ENCODE data around the gene FRMD1. TPM values are rescaled to one million over a fixed set of nuclear protein-coding genes. Genes with fewer than 3 reads are reported as not detected.

The FRMD1 gene
- total and polyA plus RNA-seq, 2 donors (not counting 1 experiment from before 2014, with no cell fraction given): not detected

GRCh38 chr6:168064226-168064807 is 14.7 kb downstream of the FRMD1 start:
- Histone ChIP-seq H3K36me3 (replicated peaks in 1 of 2; ENCODE audit: control extremely low read depth in 1 of 2, control insufficient read depth in 1 of 2, extremely low read depth in 1 of 2, insufficient read depth in 2 of 2, low read length in 1 of 2) (no peaks in the 10 kb centered on the region), H4K20me1 (ENCODE audit: control insufficient read depth, insufficient read depth, low read length, poor library complexity, severe bottlenecking) (no peaks in the 10 kb centered on the region), H3K4me1 (ENCODE audit: control insufficient read depth in 2 of 2, insufficient read depth in 2 of 2, low read length in 2 of 2) (no peaks in the 10 kb centered on the region), H3K27ac (ENCODE audit: low read length in 2 of 2) (no peak overlapping the region), H3K27me3 (replicated peaks in 1 of 4; ENCODE audit: control extremely low read depth in 1 of 4, control insufficient read depth in 3 of 4, insufficient read depth in 4 of 4, low read length in 3 of 4) (no peaks in the 10 kb centered on the region), H3K9ac (ENCODE audit: low read length) (no peak overlapping the region), H3K9me3 (ENCODE audit: control extremely low read depth in 1 of 3, control insufficient read depth in 2 of 3, insufficient read depth in 1 of 3, low read length in 2 of 3) (peaks cover 0 to 5% (median 0%) of the 10 kb centered on the region in 3 donors), H3K4me3 (ENCODE audit: control extremely low read depth in 1 of 5, extremely low read depth in 1 of 5, insufficient read depth in 1 of 5, low read depth in 2 of 5, low read length in 4 of 5) (no peak overlapping the region), H2AFZ (ENCODE audit: insufficient read depth, low read depth, low read length, poor library complexity, severe bottlenecking) (no peak overlapping the region), H3K79me2 (ENCODE audit: control insufficient read depth, insufficient read depth, low read length) (no peaks in the 10 kb centered on the region), H3K4me2 (replicated peaks; ENCODE audit: low read depth, low read length, poor library complexity, severe bottlenecking) (no peak overlapping the region)
- DNase-seq: no peak
- Mint-ChIP-seq H3K27me3 (no peaks in the 10 kb centered on the region), H3K4me3 (no peak overlapping the region), H3K9me3 (ENCODE audit: insufficient read depth) (no peaks in the 10 kb centered on the region), H3K4me1 (no peaks in the 10 kb centered on the region), H3K27ac (no peak overlapping the region)
- WGBS (ENCODE audit: insufficient coverage): 90% methylated on average over 10 of the region's 11 CpGs
- POLR2A ChIA-PET: no interaction called here
- CTCF ChIA-PET: no interaction called here
- intact Hi-C loops (cut with micrococcal nuclease): no loop called here
- ATAC-seq (ENCODE audit: low read depth): no peak
- TF ChIP-seq EZH2 (IDR thresholded peaks at IDR 0.05; ENCODE audit: borderline replicate concordance, insufficient read depth, low read depth, low read length, poor library complexity, severe bottlenecking): no peak
- TF ChIP-seq, protein P1, sequence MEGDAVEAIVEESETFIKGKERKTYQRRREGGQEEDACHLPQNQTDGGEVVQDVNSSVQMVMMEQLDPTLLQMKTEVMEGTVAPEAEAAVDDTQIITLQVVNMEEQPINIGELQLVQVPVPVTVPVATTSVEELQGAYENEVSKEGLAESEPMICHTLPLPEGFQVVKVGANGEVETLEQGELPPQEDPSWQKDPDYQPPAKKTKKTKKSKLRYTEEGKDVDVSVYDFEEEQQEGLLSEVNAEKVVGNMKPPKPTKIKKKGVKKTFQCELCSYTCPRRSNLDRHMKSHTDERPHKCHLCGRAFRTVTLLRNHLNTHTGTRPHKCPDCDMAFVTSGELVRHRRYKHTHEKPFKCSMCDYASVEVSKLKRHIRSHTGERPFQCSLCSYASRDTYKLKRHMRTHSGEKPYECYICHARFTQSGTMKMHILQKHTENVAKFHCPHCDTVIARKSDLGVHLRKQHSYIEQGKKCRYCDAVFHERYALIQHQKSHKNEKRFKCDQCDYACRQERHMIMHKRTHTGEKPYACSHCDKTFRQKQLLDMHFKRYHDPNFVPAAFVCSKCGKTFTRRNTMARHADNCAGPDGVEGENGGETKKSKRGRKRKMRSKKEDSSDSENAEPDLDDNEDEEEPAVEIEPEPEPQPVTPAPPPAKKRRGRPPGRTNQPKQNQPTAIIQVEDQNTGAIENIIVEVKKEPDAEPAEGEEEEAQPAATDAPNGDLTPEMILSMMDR (IDR thresholded peaks at IDR 0.05): no peak

GRCh38 chr6:168063431-168063830 is 15.6 kb downstream of the FRMD1 start:
- intact Hi-C loops (cut with micrococcal nuclease): no loop called here
- H3K4me3 Mint-ChIP-seq: no peak overlapping the region
- H3K9me3 Mint-ChIP-seq (ENCODE audit: insufficient read depth): no peaks in the 10 kb centered on the region
- peaks cover 0 to 5% (median 0%) of the 10 kb centered on the region in 3 donors for H3K9me3 ChIP-seq (ENCODE audit: control extremely low read depth in 1 of 3, control insufficient read depth in 2 of 3, insufficient read depth in 1 of 3, low read length in 2 of 3)
- no peak for ATAC-seq (ENCODE audit: low read depth)
- H3K27me3 Mint-ChIP-seq: no peaks in the 10 kb centered on the region
- no peaks in the 10 kb centered on the region for H3K27me3 ChIP-seq (replicated peaks in 1 of 4; ENCODE audit: control extremely low read depth in 1 of 4, control insufficient read depth in 3 of 4, insufficient read depth in 4 of 4, low read length in 3 of 4)
- H3K27ac ChIP-seq (ENCODE audit: low read length in 2 of 2): no peak overlapping the region
- H3K4me1 ChIP-seq (ENCODE audit: control insufficient read depth in 2 of 2, insufficient read depth in 2 of 2, low read length in 2 of 2): no peaks in the 10 kb centered on the region
- DNase-seq: no peak
- no peak overlapping the region for H2AFZ ChIP-seq (ENCODE audit: insufficient read depth, low read depth, low read length, poor library complexity, severe bottlenecking)
- no peaks in the 10 kb centered on the region for H3K36me3 ChIP-seq (replicated peaks in 1 of 2; ENCODE audit: control extremely low read depth in 1 of 2, control insufficient read depth in 1 of 2, extremely low read depth in 1 of 2, insufficient read depth in 2 of 2, low read length in 1 of 2)
- H3K4me3 ChIP-seq (ENCODE audit: control extremely low read depth in 1 of 5, extremely low read depth in 1 of 5, insufficient read depth in 1 of 5, low read depth in 2 of 5, low read length in 4 of 5): no peak overlapping the region
- H3K79me2 ChIP-seq (ENCODE audit: control insufficient read depth, insufficient read depth, low read length): no peaks in the 10 kb centered on the region
- TF ChIP-seq, protein P1 (IDR thresholded peaks at IDR 0.05): no peak
- TF ChIP-seq EZH2 (IDR thresholded peaks at IDR 0.05; ENCODE audit: borderline replicate concordance, insufficient read depth, low read depth, low read length, poor library complexity, severe bottlenecking): no peak
- 90% methylated on average over 13 of the region's 13 CpGs for WGBS (ENCODE audit: insufficient coverage)
- ChIA-PET CTCF (no interaction called here), POLR2A (no interaction called here)
- H3K27ac Mint-ChIP-seq: no peak overlapping the region
- no peaks in the 10 kb centered on the region for H4K20me1 ChIP-seq (ENCODE audit: control insufficient read depth, insufficient read depth, low read length, poor library complexity, severe bottlenecking)
- no peak overlapping the region for H3K9ac ChIP-seq (ENCODE audit: low read length)
- H3K4me1 Mint-ChIP-seq: no peaks in the 10 kb centered on the region
- H3K4me2 ChIP-seq (replicated peaks; ENCODE audit: low read depth, low read length, poor library complexity, severe bottlenecking): no peak overlapping the region
